Cardiac muscle cell (in vitro differentiated cells and primary cell): ENCODE measurements around the gene RPL36A. TPM values are rescaled to one million over a fixed set of nuclear protein-coding genes. Genes with fewer than 3 reads are reported as not detected.

Experiments used
- DNase-seq, 2 donors: peaks; one replicate each; pipeline versions ENCODE4 v3.0.0 to v3.0.0-alpha.2; 2010 to 2017; ENCODE audit warnings: low read depth in 1 of 2, low spot score in 1 of 2
- H3K27ac ChIP-seq: fragments of 200-600 bp; sonication (generic); 2 replicates; pipeline ENCODE4 v1.5.1; 2016
- H3K27me3 ChIP-seq: fragments of 200-600 bp; sonication (generic); 2 replicates; pipeline ENCODE4 v1.6.0; 2016; ENCODE audit warnings: control low read depth
- H3K36me3 ChIP-seq: fragments of 200-600 bp; sonication (generic); 2 replicates; pipeline ENCODE4 v1.5.1; 2016; ENCODE audit warnings: control low read depth
- H3K4me1 ChIP-seq: fragments of 200-600 bp; sonication (generic); 2 replicates; pipeline ENCODE4 v1.8.1; 2017; ENCODE audit warnings: low read depth, mild to moderate bottlenecking, mixed run types
- H3K4me3 ChIP-seq: fragments of 200-600 bp; sonication (generic); 2 replicates; pipeline ENCODE4 v1.5.1; 2016; ENCODE audit warnings: mild to moderate bottlenecking
- H3K9me3 ChIP-seq: fragments of 200-600 bp; sonication (generic); 2 replicates; pipeline ENCODE4 v1.5.1; 2017; ENCODE audit warnings: low read depth, mild to moderate bottlenecking, control low read depth
- polyA plus RNA-seq: library from polyadenylated mRNA; unstranded; fragments of >200 nt; fragmentation: Nextera tagmentation; extraction: Ambion mirVana; gene quantifications from 2 replicates; pipeline ENCODE4 v1.2.1, GENCODE V29; 2016
- total RNA-seq: library from RNA; depleted of rRNA; stranded (reverse); fragments of >200 nt; gene quantifications from 2 replicates; pipeline ENCODE4 v1.2.3, GENCODE V29; 2016
- TF ChIP-seq, protein P1 (sequence below): IDR thresholded peaks from 2 replicates; pipeline ENCODE4 v1.5.1; 2012; ENCODE audit warnings: low read depth, mild to moderate bottlenecking, low read length

The RPL36A gene
- total and polyA plus RNA-seq, 2 experiments from 2014 or later: 293 to 4,744 TPM

DNA sequence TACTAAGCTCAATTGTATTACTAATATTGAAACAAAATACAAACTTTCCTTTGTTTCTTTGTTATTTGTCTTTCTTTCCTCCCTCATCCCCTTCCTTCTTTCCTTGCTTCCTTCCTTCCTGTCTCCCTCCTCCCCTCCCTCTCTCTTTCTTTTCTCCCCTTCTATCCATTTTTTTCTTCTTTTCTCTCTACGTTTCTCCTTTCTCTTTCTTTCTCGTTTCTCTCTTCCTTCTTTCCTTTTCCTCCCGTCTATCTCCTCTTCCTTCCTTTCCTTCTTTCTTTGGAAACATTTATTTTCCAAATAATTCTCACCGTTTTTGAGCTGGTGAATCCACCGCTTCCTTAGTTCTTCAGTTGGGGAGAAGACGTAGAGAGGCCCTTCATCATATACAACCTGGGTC lies 21.1 kb upstream of the RPL36A start:
- Histone ChIP-seq H3K4me1 (no peaks in the 10 kb centered on the region), H3K9me3 (no peaks in the 10 kb centered on the region), H3K36me3 (no peaks in the 10 kb centered on the region), H3K27me3 (no peaks in the 10 kb centered on the region), H3K27ac (no peak overlapping the region), H3K4me3 (no peak overlapping the region)
- TF ChIP-seq, protein P1, sequence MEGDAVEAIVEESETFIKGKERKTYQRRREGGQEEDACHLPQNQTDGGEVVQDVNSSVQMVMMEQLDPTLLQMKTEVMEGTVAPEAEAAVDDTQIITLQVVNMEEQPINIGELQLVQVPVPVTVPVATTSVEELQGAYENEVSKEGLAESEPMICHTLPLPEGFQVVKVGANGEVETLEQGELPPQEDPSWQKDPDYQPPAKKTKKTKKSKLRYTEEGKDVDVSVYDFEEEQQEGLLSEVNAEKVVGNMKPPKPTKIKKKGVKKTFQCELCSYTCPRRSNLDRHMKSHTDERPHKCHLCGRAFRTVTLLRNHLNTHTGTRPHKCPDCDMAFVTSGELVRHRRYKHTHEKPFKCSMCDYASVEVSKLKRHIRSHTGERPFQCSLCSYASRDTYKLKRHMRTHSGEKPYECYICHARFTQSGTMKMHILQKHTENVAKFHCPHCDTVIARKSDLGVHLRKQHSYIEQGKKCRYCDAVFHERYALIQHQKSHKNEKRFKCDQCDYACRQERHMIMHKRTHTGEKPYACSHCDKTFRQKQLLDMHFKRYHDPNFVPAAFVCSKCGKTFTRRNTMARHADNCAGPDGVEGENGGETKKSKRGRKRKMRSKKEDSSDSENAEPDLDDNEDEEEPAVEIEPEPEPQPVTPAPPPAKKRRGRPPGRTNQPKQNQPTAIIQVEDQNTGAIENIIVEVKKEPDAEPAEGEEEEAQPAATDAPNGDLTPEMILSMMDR: no peak
- DNase-seq: no peak

DNA sequence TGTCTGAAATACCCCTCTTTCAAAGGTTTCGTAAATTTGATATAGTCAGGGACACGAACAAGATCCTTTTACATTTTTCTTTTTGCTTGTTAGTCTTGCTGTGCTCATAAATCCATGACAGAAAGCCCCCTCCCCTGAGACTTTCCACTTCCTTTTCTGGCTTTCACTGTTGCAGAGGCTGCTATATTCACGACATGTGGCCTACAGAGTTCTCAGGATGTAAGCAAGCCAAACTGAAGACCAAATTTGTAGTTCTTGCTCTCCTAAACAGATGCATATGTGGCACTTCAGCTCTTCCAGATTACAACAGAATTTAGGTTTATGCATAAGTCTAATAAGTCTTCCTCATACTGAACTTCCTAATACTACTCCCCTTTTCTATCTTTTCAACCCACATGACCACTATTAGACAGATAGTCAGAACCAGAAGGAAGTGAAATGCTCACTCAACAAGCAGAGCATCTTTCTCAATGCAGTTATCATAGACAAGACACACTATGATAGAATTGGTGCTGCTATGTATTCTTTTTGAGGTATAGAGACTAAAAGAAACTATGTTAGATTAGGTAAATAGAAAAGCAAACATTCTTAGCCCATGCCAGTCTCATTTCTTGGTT lies 19.8 kb upstream of the RPL36A start:
- H3K27ac ChIP-seq: no peak overlapping the region
- H3K9me3 ChIP-seq: no peaks in the 10 kb centered on the region
- TF ChIP-seq, protein P1: no peak
- H3K4me1 ChIP-seq: no peaks in the 10 kb centered on the region
- H3K36me3 ChIP-seq: no peaks in the 10 kb centered on the region
- no peaks in the 10 kb centered on the region for H3K27me3 ChIP-seq
- DNase-seq: no peak
- no peak overlapping the region for H3K4me3 ChIP-seq

DNA sequence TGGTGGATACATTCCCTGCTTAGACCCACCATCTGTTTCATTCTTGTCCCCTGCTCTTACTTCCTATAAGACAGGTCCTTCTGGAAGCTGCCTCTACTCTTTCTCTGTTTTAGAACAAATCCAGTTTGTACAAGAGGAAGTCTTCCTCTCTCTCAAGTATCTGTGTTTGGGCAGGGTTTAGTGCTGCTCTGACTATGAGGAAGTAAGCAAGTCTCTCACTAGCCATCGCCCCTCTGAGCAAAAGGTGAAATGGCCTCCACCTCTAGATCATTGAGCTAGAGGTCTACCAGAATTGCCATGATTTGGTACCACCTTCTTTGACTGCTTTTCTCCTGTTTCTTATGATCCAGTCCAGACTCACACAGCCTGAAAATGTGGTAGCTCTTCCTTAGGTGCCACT lies 13.3 kb upstream of the RPL36A start:
- Histone ChIP-seq H3K9me3 (no peaks in the 10 kb centered on the region), H3K27ac (no peak overlapping the region), H3K36me3 (no peaks in the 10 kb centered on the region), H3K4me1 (no peaks in the 10 kb centered on the region), H3K27me3 (no peaks in the 10 kb centered on the region), H3K4me3 (no peak overlapping the region)
- no peak for DNase-seq
- TF ChIP-seq, protein P1: no peak

DNA sequence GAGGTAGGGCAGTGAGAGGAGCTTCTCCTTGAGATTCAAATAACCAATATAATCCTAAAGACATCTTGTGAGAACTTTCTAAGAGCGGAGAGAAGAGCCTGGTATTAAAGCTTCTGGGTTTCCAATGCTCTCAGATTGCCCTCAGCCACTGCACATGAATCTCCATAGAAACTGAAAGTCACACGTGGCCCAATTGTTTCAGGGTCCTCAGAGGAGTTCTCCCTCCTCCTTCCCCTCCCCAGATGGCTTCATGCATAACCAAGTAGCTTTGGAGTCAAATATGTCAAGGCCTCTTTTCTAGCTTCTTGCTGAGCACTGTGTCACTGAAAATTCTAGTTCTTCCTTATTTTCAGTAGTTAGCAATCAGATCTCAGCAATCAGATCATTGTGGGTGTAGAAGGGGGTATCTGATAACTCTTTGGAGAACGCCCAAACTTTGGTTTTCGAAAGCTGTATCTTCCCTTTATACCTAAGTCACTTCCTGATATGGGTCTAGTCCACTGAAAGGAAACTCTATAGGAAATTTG lies 7.1 kb upstream of the RPL36A start:
- no peaks in the 10 kb centered on the region for H3K9me3 ChIP-seq
- no peaks in the 10 kb centered on the region for H3K4me1 ChIP-seq
- no peak overlapping the region for H3K27ac ChIP-seq
- H3K36me3 ChIP-seq: no peaks in the 10 kb centered on the region
- no peak for DNase-seq
- H3K27me3 ChIP-seq: no peaks in the 10 kb centered on the region
- no peak overlapping the region for H3K4me3 ChIP-seq
- TF ChIP-seq, protein P1: no peak

DNA sequence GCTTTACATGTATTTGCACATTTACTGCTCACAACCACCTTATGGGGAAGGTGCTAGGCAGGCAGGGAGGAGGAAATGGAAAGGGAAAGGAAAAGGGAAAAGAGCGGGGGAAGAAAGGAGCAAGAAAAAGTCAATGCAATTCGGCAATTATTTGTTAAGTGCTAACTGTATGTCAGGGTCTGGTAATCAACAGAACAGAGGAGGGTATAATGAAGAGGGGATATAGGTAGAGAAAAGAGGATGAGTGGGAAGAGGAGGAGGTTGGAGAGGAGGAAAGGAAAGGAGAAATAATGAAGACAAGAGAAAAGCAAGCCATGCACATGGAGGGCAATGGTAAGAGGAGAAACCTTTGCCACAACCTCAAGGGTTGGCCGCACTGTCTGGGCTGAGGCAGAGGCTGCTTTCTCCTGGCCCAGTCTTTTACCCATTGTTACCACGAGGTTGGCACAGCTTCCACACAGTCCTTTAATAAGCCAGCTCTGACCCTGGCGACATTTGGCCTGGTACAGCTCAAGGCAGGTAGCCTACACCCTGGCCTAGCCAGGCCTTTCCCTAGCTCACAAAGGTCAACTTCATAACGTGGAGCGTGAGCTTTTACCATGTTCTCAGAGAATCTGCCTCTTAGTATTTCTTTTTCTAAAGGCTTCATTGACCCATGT lies 5.7 kb upstream of the RPL36A start:
- no peaks in the 10 kb centered on the region for H3K4me1 ChIP-seq
- no peaks in the 10 kb centered on the region for H3K27me3 ChIP-seq
- TF ChIP-seq, protein P1: no peak
- H3K9me3 ChIP-seq: no peaks in the 10 kb centered on the region
- no peak for DNase-seq
- no peaks in the 10 kb centered on the region for H3K36me3 ChIP-seq
- no peak overlapping the region for H3K4me3 ChIP-seq
- no peak overlapping the region for H3K27ac ChIP-seq
